Neural cell (in vitro differentiated cells): ENCODE measurements around the gene CYP19A1.

Experiments
- CTCF ChIP-seq: fragments of 450-650 bp; IDR thresholded peaks from 2 replicates; pipeline ENCODE4 v1.5.1; 2014; ENCODE audit warnings: antibody characterized with exemption, mild to moderate bottlenecking, moderate library complexity; ENCODE audit not compliant: poor library complexity, severe bottlenecking
- EP300 ChIP-seq: fragments of 450-650 bp; conservative IDR thresholded peaks from 2 replicates; pipeline ENCODE4 v1.6.1; 2014; ENCODE audit warnings: antibody characterized with exemption, mild to moderate bottlenecking, moderate library complexity; ENCODE audit not compliant: poor library complexity, severe bottlenecking
- EZH2 ChIP-seq: fragments of 200-600, 300-800 bp; shearing (Covaris generic), sonication (generic); IDR thresholded peaks from 2 replicates; pipeline ENCODE4 v1.6.1; 2014; ENCODE audit warnings: antibody characterized with exemption, low read length, borderline replicate concordance, mild to moderate bottlenecking; ENCODE audit not compliant: insufficient read depth, poor library complexity, severe bottlenecking
- POLR2AphosphoS5 ChIP-seq: IDR thresholded peaks from 2 replicates; pipeline ENCODE4 v1.6.1; 2012
- RAD21 ChIP-seq: fragments of 450-650 bp; conservative IDR thresholded peaks from 2 replicates; pipeline ENCODE4 v1.6.1; 2014; ENCODE audit warnings: antibody characterized with exemption, mild to moderate bottlenecking, moderate library complexity
- SMC3 ChIP-seq: fragments of 450-650 bp; conservative IDR thresholded peaks from 2 replicates; pipeline ENCODE4 v1.6.1; 2014; ENCODE audit warnings: antibody characterized with exemption, mild to moderate bottlenecking, moderate library complexity; ENCODE audit not compliant: poor library complexity
- TAF1 ChIP-seq: IDR thresholded peaks from 2 replicates; pipeline ENCODE4 v1.6.1; 2012; ENCODE audit warnings: low read depth

GRCh38 chr15:51325167-51325566 is 13.2 kb downstream of the CYP19A1 start:
- TF ChIP-seq SMC3 (no peak), EP300 (no peak), RAD21 (no peak), CTCF (no peak), POLR2AphosphoS5 (no peak), EZH2 (no peak), TAF1 (no peak)
